HG03196 (cell line): ENCODE data around the gene STAT3.
"Not testable (repeated sequence)": the region's sequence is repeated elsewhere in the genome, so short reads cannot be mapped to it uniquely, and the experiment has no call there.

ENCODE experiments used
- ATAC-seq: cut with Tn5 transposase; IDR thresholded peaks from one replicate; pipeline ENCODE4 v1.9.1; 2021; ENCODE audit not compliant: unreplicated experiment

Gene STAT3

GRCh38 chr17:42317967-42318366 is 70.3 kb downstream of the STAT3 start:
- not testable (repeated sequence) for ATAC-seq

- ATAC-seq, result no peak
Observed at GRCh38 chr17:42317266-42317845, 70.9 kb downstream of the STAT3 start.

GRCh38 chr17:42316755-42317154 is 71.5 kb downstream of the STAT3 start:
- ATAC-seq, result no peak

GRCh38 chr17:42315402-42316156 is 72.7 kb downstream of the STAT3 start:
- ATAC-seq, result no peak

GRCh38 chr17:42313773-42314566 is 74.3 kb downstream of the STAT3 start:
- no peak for ATAC-seq

GRCh38 chr17:42313389-42313772 is 74.9 kb downstream of the STAT3 start:
- ATAC-seq, result no peak

- ATAC-seq, result peak; percentile 52
Observed at GRCh38 chr17:42312285-42313130, 75.7 kb downstream of the STAT3 start.

- no peak for ATAC-seq
Observed at GRCh38 chr17:42312035-42312284, 76.3 kb downstream of the STAT3 start.

GRCh38 chr17:42311240-42312034 is 76.8 kb downstream of the STAT3 start:
- no peak for ATAC-seq

GRCh38 chr17:42310787-42311215 is 77.4 kb downstream of the STAT3 start:
- no peak for ATAC-seq

GRCh38 chr17:42309986-42310786 is 78.1 kb downstream of the STAT3 start:
- no peak for ATAC-seq

- ATAC-seq, result no peak
Observed at GRCh38 chr17:42309142-42309541, 79.1 kb downstream of the STAT3 start.

GRCh38 chr17:42308446-42308845 is 79.8 kb downstream of the STAT3 start:
- no peak for ATAC-seq

- ATAC-seq, result no peak
Observed at GRCh38 chr17:42307362-42307927, 80.8 kb downstream of the STAT3 start.

GRCh38 chr17:42306385-42306667 is 81.9 kb downstream of the STAT3 start:
- no peak for ATAC-seq

GRCh38 chr17:42305543-42306384 is 82.5 kb downstream of the STAT3 start:
- no peak for ATAC-seq

GRCh38 chr17:42305031-42305330 is 83.3 kb downstream of the STAT3 start:
- not testable (repeated sequence) for ATAC-seq

GRCh38 chr17:42304187-42305030 is 83.8 kb downstream of the STAT3 start:
- ATAC-seq, result no peak
